Thoracic aorta (tissue), 2 donors: ENCODE results near the gene CDH22. TPM values are rescaled to one million over a fixed set of nuclear protein-coding genes. Genes with fewer than 3 reads are reported as not detected.

ENCODE experiments used
- ATAC-seq: fragments of 150-250 bp; one replicate; pipeline ENCODE4 v1.8.0; 2017; ENCODE audit warnings: low read depth; ENCODE audit not compliant: insufficient number of reproducible peaks, low FRiP score
- DNase-seq: peaks from one replicate; pipeline ENCODE4 v3.0.0-alpha.2; 2020; ENCODE audit warnings: low spot score
- H3K27ac ChIP-seq, 2 donors: fragments of 200-600 bp; sonication (generic); 1 replicate in 1 of 2; 2 replicates in 1 of 2; pipeline ENCODE4 v1.5.1; 2016; ENCODE audit warnings: mild to moderate bottlenecking in 2 of 2, moderate library complexity in 2 of 2
- H3K27me3 ChIP-seq: fragments of 200-600 bp; sonication (generic); replicated peaks from 2 replicates; pipeline ENCODE4 v1.6.0; 2016; ENCODE audit warnings: mild to moderate bottlenecking; ENCODE audit not compliant: insufficient read depth
- H3K36me3 ChIP-seq: fragments of 200-600 bp; sonication (generic); one replicate; pipeline ENCODE4 v1.5.1; 2016
- H3K4me1 ChIP-seq, 2 donors: fragments of 200-600 bp; sonication (generic); 1 replicate in 1 of 2; 2 replicates in 1 of 2; pipeline versions ENCODE4 v1.5.1 to v1.6.0; 2016; ENCODE audit warnings: low read depth in 2 of 2, mild to moderate bottlenecking in 1 of 2; ENCODE audit not compliant: control insufficient read depth in 1 of 2
- H3K4me3 ChIP-seq: fragments of 200-600 bp; sonication (generic); 2 replicates; pipeline ENCODE4 v1.5.1; 2016; ENCODE audit warnings: mild to moderate bottlenecking
- H3K9me3 ChIP-seq: fragments of 200-600 bp; sonication (generic); 2 replicates; pipeline ENCODE4 v1.5.1; 2016
- CTCF ChIP-seq: fragments of 200-600 bp; sonication (generic); IDR thresholded peaks from one replicate; pipeline ENCODE4 v1.5.1; 2019; ENCODE audit warnings: antibody characterized with exemption
- total RNA-seq, 2 donors: library from RNA; depleted of rRNA; stranded (reverse); fragments of >200 nt; gene quantifications; one replicate each; pipeline versions ENCODE4 v1.1.0 to v1.2.3, GENCODE V29; 2016

Gene CDH22
- total RNA-seq, 2 donors from 2014 or later = not detected

GRCh38 chr20:46178891-46179290 is 129.4 kb downstream of the CDH22 start:
- H3K4me3 ChIP-seq = no peak overlapping the region
- H3K27ac ChIP-seq = no peak overlapping the region
- no peaks in the 10 kb centered on the region for H3K4me1 ChIP-seq
- no peaks in the 10 kb centered on the region for H3K36me3 ChIP-seq
- H3K27me3 ChIP-seq = peaks cover 13% of the 10 kb centered on the region
- ATAC-seq = no peak
- no peak for DNase-seq
- no peaks in the 10 kb centered on the region for H3K9me3 ChIP-seq
- TF ChIP-seq CTCF = no peak

GRCh38 chr20:46177768-46178167 is 130.5 kb downstream of the CDH22 start:
- no peak for TF ChIP-seq CTCF
- no peak for ATAC-seq
- no peak for DNase-seq
- H3K4me3 ChIP-seq = no peak overlapping the region
- no peaks in the 10 kb centered on the region for H3K4me1 ChIP-seq
- H3K36me3 ChIP-seq = no peaks in the 10 kb centered on the region
- H3K27me3 ChIP-seq = peaks cover 17% of the 10 kb centered on the region
- no peaks in the 10 kb centered on the region for H3K9me3 ChIP-seq
- H3K27ac ChIP-seq = no peak overlapping the region

- H3K4me3 ChIP-seq = no peak overlapping the region
- H3K27ac ChIP-seq = no peak overlapping the region
- H3K9me3 ChIP-seq = no peaks in the 10 kb centered on the region
- H3K36me3 ChIP-seq = no peaks in the 10 kb centered on the region
- DNase-seq (no peak), ATAC-seq (no peak)
- no peaks in the 10 kb centered on the region for H3K4me1 ChIP-seq
- TF ChIP-seq CTCF = no peak
- peaks cover 17% of the 10 kb centered on the region for H3K27me3 ChIP-seq
Measured at GRCh38 chr20:46176739-46177378, 131.4 kb downstream of the CDH22 start.

- Histone ChIP-seq H3K36me3 (no peaks in the 10 kb centered on the region), H3K9me3 (no peaks in the 10 kb centered on the region), H3K27me3 (peaks cover 17% of the 10 kb centered on the region), H3K4me3 (peak overlapping the region; percentile 13), H3K4me1 (no peaks in the 10 kb centered on the region), H3K27ac (no peak overlapping the region)
- DNase-seq (no peak), ATAC-seq (no peak)
- TF ChIP-seq CTCF = no peak
Measured at GRCh38 chr20:46175127-46175494, 133.2 kb downstream of the CDH22 start.

- H3K4me1 ChIP-seq = no peaks in the 10 kb centered on the region
- DNase-seq (no peak), ATAC-seq (peak; percentile 72)
- peaks cover 17% of the 10 kb centered on the region for H3K27me3 ChIP-seq
- peak; percentile 46 for TF ChIP-seq CTCF
- peak overlapping the region; percentile 13 for H3K4me3 ChIP-seq
- no peaks in the 10 kb centered on the region for H3K9me3 ChIP-seq
- no peaks in the 10 kb centered on the region for H3K36me3 ChIP-seq
- H3K27ac ChIP-seq = no peak overlapping the region
Measured at GRCh38 chr20:46174469-46175126, 133.7 kb downstream of the CDH22 start.
